C4-2B (cell line): Measurements from ENCODE around the gene HFE.

ENCODE experiments used
- ZFX ChIP-seq: fragments of 450-650 bp; IDR thresholded peaks from 2 replicates; pipeline ENCODE4 v1.6.1; 2017
- TF ChIP-seq, protein P1 (sequence below): fragments of 450-650 bp; conservative IDR thresholded peaks from 2 replicates; pipeline ENCODE4 v1.5.1; 2017; ENCODE audit warnings: mild to moderate bottlenecking

- TF ChIP-seq, protein P1, sequence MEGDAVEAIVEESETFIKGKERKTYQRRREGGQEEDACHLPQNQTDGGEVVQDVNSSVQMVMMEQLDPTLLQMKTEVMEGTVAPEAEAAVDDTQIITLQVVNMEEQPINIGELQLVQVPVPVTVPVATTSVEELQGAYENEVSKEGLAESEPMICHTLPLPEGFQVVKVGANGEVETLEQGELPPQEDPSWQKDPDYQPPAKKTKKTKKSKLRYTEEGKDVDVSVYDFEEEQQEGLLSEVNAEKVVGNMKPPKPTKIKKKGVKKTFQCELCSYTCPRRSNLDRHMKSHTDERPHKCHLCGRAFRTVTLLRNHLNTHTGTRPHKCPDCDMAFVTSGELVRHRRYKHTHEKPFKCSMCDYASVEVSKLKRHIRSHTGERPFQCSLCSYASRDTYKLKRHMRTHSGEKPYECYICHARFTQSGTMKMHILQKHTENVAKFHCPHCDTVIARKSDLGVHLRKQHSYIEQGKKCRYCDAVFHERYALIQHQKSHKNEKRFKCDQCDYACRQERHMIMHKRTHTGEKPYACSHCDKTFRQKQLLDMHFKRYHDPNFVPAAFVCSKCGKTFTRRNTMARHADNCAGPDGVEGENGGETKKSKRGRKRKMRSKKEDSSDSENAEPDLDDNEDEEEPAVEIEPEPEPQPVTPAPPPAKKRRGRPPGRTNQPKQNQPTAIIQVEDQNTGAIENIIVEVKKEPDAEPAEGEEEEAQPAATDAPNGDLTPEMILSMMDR: no peak
- no peak for TF ChIP-seq ZFX
Measured at GRCh38 chr6:26103141-26103769, 16.0 kb downstream of the HFE start.
